GM19351 (cell line): ENCODE data around the gene GBE1.
A peak's percentile ranks its signal among the peaks of the same experiment; 100 is the strongest.
"Not testable (repeated sequence)": the region's sequence is repeated elsewhere in the genome, so short reads cannot be mapped to it uniquely, and the experiment has no call there.

Source experiments
- ATAC-seq: cut with Tn5 transposase; IDR thresholded peaks from one replicate; pipeline ENCODE4 v1.9.1; 2021; ENCODE audit warnings: mild to moderate bottlenecking, moderate library complexity; ENCODE audit not compliant: unreplicated experiment

Gene GBE1

GRCh38 chr3:81545572-81545971 is 215.9 kb downstream of the GBE1 start:
- ATAC-seq = no peak

- ATAC-seq = peak; percentile 54
Observed at GRCh38 chr3:81544385-81544784, 217.1 kb downstream of the GBE1 start.

- ATAC-seq = no peak
Observed at GRCh38 chr3:81540787-81541186, 220.7 kb downstream of the GBE1 start.

- ATAC-seq = no peak
Observed at GRCh38 chr3:81531846-81532245, 229.6 kb downstream of the GBE1 start.

- no peak for ATAC-seq
Observed at GRCh38 chr3:81531263-81531662, 230.2 kb downstream of the GBE1 start.

- ATAC-seq = no peak
Observed at GRCh38 chr3:81530180-81530939, 231.1 kb downstream of the GBE1 start.

- ATAC-seq = no peak
Observed at GRCh38 chr3:81521855-81522254, 239.6 kb downstream of the GBE1 start.

GRCh38 chr3:81518945-81519344 is 242.5 kb downstream of the GBE1 start:
- ATAC-seq = no peak

GRCh38 chr3:81516042-81516441 is 245.4 kb downstream of the GBE1 start:
- ATAC-seq = no peak

- ATAC-seq = no peak
Observed at GRCh38 chr3:81513591-81513990, 247.9 kb downstream of the GBE1 start.

GRCh38 chr3:81503026-81503425 is 258.4 kb downstream of the GBE1 start:
- no peak for ATAC-seq

GRCh38 chr3:81502236-81502635 is 259.2 kb downstream of the GBE1 start:
- no peak for ATAC-seq

GRCh38 chr3:81500039-81500438 is 261.4 kb downstream of the GBE1 start:
- peak; percentile 88 for ATAC-seq

GRCh38 chr3:81497572-81498251 is 263.7 kb downstream of the GBE1 start:
- no peak for ATAC-seq

- no peak for ATAC-seq
Observed at GRCh38 chr3:81496407-81497104, 264.9 kb downstream of the GBE1 start.

- not testable (repeated sequence) for ATAC-seq
Observed at GRCh38 chr3:81492471-81492870, 269.0 kb downstream of the GBE1 start.

- no peak for ATAC-seq
Observed at GRCh38 chr3:81492040-81492439, 269.4 kb downstream of the GBE1 start.

- peak; percentile 90 for ATAC-seq
Observed at GRCh38 chr3:81490541-81491288, 270.7 kb downstream of the GBE1 start.

- peak; percentile 99 for ATAC-seq
Observed at GRCh38 chr3:81485444-81485865, 276.0 kb downstream of the GBE1 start.

- ATAC-seq = no peak
Observed at GRCh38 chr3:81484520-81484919, 276.9 kb downstream of the GBE1 start.

GRCh38 chr3:81483046-81483445 is 278.4 kb downstream of the GBE1 start:
- ATAC-seq = no peak
